HG03175 (cell line): Measurements from ENCODE around the gene ANKRD7.

Source experiments
- ATAC-seq: cut with Tn5 transposase; IDR thresholded peaks from one replicate; pipeline ENCODE4 v1.9.1; 2021; ENCODE audit warnings: mild to moderate bottlenecking, moderate library complexity; ENCODE audit not compliant: unreplicated experiment

Gene ANKRD7, protein sequence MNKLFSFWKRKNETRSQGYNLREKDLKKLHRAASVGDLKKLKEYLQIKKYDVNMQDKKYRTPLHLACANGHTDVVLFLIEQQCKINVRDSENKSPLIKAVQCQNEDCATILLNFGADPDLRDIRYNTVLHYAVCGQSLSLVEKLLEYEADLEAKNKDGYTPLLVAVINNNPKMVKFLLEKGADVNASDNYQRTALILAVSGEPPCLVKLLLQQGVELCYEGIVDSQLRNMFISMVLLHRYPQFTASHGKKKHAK

DNA sequence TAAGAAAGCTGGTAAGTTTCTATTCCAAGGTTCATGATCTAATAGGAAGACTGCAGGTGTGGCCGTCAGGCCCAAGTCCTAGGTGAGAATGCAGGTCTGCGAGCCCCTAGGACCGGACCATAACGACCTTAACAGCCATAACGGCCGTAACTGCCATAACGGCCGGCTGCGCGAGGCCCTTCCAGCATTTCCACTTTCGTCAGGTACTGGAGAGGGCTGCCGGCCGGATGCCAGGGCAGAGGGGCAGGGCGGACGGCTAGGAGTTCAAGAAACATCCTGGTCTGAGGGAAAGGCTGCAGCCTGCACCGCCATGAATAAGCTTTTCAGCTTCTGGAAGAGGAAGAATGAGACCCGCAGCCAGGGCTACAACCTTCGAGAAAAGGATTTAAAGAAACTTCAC, at the start of gene ANKRD7:
ANKRD7 (plus strand) TSS at position 184 of the 400 bp plus-strand sequence; CDS start at position 311, 127 bp downstream.
- no peak for ATAC-seq

DNA sequence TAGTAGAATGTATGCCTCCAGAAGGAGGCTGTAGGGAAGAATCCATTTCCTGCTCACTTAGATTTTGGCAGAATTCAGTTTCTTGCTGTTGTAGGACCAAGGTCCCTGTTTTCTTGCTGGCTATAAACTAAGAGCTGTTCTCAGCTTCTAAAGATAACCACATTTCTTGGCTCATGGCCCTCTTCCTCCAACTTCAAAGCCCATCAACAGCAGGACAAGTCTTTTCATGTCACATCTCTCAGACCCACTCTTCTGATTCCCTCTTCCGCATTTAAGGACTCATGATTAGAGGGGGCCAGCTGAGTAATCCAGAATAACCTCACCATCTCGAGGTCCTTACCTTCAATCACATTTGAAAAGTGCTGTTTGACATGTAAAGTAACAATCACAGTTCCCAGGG, 48.8 kb upstream of the ANKRD7 start:
- no peak for ATAC-seq

DNA sequence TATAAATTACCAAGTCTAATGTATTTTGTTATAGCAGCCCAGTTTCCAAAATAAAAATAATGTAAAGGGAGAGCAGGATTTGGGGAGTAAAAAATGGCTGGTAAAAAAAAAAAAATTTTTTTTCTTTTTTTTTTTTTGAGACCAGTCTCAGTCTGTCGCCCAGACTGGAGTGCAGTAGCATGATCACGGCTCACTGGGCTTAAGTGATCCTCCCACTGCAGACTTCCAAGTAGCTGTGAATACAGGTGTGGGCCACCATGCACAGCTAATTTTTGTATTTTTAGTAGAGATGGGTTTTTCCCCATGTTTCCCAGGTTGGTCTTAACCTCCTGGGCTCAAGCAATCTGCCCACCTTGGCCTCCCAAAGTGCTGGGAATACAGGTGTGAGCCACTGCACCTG, 45.3 kb upstream of the ANKRD7 start:
- ATAC-seq, result no peak

DNA sequence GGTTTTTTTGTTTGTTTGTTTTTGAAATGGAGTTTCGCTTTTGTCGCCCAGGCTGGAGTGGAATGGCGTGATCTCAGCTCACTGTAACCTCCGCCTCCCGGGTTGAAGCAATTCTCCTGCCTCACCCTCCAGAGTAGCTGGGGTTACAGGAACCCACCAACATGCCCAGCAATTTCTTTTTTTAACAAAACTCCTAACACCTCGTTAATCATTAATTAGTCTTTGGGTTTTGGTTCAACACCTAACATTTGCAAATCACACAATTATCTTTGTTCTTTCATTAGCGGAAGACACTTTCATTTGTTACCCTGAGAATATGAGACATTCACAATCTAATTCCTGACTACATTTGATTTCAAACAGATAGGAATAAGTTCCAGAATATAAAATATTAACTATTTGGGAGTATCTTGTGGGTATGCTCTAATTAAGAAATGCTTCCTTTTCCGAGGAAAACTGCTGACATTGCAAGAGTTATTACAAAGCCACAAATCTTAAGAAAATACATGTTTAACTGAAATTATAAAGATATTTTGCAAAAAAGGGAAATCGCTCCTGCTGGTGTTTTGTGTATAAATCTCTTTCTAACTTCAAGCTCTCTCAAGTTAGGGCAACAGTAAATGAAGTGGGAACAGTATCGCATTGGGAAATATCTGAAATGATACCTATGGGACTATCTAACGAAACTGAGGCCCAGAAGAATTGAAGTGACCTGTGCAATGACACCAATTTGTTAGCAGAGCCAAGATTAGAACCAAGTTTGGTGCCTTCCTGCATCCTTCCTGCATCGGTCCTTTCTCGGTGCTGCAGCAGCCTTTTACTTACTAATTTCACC, 41.7 kb upstream of the ANKRD7 start:
- no peak for ATAC-seq

DNA sequence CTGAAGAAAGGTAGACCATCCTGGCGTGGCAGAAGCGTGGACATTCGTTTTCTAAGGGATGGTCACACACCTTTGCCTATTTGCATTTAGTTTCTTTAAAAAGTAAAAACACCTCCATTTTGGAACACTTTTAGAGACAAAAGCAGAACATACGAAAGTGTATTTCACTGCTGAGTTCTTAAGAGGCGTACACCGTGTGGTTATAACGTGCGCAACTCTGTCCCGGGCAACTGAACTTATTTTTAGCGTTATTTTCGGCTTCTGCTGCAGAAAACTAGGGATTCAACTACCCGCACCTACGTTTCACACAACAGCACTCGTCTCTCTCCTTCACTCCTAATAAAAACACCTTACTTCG, 41.1 kb upstream of the ANKRD7 start:
- ATAC-seq, result peak; percentile 5

DNA sequence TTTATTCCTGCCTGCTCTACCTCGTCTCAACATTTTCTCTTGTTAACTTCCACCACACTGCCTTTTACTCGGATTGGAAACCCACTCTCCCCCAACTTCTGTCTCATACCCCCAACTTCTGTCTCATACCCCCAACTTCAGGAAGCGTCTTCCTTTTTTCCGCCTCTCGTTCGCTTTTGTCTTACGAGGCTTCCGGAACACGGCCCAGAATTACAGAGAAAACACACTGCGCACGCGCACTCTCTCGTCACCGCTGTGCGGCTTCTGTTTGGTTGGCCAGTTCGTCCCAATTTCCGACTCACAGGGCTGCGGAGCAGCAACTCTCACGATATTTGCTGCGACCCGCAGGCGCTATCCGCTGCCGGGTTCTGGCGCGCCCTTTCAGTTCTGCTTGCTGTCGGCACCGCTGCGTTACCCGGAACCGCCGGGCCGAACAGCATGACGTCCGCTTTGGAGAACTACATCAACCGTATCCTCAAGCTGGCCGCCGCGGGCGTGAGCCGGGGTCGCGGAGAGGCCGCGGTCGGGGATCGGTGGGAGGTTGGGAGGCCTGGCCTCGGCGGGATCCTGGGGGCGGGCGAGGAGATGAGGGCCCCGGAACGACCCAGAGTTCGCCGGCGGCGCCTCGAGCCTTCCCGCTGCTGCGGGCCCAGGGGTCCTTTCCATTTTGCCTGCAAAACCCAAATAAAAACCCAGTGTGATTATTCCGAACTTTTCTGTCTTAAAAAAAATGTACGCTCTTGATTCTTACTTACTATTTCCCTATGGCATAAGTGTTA, 40.5 kb upstream of the ANKRD7 start, which contains the start of gene LSM8:
LSM8 (plus strand) TSS at position 379 of the 779 bp plus-strand sequence; CDS start at position 439, 60 bp downstream.
- ATAC-seq, result peak; percentile 99

DNA sequence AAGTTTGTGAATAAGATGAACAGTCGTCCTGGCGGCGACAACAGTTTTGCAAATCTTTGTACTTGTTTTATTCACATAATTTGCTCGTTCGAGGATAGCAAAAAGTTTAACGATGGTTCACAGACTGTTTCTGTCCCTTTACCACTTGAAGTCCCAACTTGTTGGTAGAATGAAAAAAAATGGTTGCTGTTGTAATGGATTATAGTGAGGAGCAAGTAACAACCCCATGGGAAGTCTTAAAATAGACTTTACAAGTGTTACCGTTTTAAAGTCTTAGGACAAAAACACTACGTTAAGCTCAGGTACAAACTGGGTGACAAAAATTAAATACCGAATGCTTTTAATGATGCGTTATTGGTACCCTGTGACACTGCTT, 40.0 kb upstream of the ANKRD7 start:
- ATAC-seq, result no peak

DNA sequence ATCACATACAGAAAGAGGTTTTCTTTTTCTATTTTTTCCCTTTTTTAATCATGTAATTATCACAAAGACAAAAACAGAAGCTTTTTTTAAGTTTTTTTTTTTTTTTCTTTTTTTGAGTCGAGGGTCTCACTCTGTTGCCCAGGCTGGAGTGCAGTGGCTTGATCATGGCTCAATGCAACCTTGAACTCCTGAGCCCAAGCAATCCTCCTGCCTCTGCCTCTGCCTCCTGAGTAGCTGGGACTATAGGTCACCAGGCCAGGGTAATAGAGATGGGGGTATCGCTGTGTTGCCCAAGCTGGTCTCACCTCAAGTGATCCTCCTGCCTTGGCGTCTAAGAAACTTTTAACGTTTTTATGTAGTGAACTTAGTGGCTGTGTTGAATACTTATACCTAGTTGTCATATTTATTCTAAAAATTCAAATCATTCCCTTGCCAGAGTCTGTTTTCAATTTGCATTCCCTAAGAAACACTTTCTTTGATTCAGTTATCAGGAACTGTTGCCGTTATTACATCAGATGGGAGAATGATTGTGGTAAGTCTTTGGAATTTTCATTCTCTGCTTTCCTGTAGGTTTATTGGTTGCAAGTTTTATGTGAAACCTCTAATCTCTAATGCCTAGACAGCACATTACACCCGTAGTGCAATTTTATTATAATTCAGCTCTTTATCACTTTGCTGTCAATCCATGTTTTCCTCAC, 39.2 kb upstream of the ANKRD7 start:
- no peak for ATAC-seq

DNA sequence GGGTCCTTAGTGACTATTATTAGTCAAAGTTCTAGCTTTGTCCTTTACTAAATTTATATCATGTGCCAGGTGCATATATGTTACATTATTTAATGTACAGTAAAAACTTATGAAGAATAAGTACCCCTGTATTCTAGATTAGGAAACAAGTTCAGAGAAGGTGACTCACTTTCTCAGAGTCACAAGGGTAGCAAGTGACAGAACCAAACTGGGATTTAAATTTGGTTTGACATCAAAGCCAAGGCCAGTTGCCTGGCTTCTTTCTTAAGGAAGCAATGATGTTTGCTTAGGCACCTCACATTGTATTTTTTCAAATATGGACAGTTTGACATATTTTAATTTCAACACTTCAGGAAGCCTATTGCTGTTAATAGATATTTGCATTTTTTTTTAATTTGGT, 38.0 kb upstream of the ANKRD7 start:
- no peak for ATAC-seq

DNA sequence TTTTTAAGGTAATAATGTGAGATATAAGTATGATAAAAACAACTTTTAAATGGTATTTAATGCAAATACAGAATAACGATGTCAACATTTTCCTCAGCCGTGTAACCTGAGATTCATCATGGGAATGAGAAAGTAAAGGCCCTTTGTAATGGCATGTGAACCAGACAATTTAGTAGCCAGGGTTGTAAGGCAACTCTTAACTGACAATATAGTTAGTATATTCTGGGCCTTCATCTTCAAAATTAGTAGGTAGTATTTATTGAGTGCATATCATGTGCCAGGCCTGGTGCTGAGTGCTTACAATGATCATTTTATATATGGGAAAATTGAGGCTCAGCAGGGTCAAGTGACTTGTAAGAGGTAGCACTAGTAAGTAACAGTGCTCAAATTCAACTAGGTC, 29.9 kb upstream of the ANKRD7 start:
- no peak for ATAC-seq

DNA sequence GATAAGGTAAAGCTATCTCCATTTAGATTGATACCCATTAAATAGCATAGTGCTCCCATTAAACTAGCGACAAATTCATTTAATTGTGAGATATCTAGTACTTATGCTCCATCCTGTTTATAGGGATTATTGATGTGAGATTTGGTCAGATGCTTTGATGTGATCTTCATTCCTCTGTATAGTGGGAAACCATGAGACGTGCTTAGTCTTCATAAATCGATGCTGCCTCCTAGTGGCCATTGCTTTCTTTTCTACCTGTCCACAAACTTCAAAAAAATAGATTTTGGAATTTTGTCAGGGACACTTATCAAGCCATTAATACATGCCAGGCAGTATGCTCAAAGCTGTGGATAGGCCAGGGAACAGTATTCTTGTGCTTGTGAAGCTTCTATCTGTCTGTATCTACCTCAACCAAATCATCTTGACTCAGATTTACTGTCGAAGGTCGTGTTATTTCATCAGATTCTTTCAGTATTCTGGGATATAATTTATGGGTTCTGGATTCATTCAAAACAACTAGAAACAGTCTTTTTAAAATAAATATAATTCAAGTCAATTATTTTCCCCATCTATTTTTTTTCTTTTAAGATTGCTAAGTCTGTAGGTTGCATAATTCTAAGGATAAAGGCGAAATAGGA, 28.5 kb upstream of the ANKRD7 start:
- ATAC-seq, result peak; percentile 87

DNA sequence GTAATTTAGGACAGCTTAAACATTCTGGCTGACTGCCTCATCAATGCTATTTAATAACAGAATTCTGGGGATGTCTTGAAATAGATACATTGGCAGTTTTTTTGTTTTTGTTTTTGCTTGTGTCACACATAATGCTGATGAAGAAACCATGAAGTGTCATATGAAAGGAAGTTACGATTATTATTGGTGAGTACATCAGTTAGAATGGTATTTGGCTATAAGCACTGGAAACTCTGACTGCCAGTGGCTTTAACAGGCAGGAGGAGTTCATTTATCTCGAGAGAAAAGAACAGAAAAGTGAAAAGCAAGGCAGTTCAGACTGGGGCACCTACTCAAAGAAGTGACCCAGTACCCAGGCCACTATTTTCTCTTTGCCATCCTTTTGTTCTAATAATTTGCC, 22.4 kb upstream of the ANKRD7 start:
- no peak for ATAC-seq

DNA sequence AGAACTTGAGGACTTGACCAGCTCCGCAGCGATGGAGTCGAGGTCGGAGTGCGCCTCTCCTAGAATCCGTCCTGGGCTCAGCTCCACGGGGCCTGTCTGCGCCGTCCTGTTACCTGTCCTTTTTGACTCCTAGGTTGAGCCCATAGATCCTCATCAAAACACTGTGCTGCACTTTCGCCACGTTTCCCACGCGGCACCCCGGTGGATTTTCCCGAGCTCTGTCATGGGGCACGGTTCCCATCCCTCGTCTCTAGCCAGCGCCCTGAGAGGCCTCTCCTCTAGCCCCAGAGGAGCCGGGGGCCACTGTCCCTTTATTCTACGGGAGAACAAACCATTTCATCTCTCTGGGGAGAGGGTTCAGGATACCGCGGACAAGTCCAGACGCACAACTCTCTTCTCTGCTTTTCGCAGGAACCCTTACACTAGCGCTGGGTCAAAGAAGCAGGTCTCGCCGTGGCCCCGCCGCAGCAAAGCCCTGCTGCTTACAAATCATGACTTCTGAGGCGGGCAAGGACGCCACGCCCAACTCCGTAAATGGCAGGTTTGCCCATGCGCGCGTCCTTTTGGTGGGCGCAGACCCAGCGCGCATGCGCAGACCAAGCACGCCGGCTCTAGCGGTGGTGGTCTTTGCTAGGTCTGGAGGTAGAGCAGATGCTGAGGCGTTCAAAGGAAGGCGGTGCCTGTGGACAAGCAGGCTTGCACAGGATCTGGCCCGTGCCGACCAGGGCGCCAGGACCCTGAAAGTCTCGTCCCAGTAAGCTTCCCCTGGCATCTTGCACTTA, 10.3 kb upstream of the ANKRD7 start:
- ATAC-seq, result peak; percentile 96

DNA sequence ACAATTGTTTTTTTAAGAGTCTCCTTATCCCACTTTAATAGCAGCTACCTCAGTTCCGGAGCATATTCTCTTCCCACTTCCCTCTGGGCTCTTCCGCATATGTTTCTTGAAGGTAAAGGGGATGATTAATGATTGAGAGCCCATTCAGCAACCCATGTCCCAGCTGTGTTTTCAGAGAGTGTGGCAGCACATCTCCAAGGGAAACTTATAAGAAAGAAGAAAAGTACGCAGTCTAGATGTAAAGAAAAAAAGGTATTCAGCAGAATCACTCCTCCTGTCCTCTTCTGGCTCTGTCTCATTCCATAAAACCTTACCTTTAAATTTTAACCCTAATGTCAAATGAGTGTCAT, 9.7 kb upstream of the ANKRD7 start:
- peak; percentile 14 for ATAC-seq

DNA sequence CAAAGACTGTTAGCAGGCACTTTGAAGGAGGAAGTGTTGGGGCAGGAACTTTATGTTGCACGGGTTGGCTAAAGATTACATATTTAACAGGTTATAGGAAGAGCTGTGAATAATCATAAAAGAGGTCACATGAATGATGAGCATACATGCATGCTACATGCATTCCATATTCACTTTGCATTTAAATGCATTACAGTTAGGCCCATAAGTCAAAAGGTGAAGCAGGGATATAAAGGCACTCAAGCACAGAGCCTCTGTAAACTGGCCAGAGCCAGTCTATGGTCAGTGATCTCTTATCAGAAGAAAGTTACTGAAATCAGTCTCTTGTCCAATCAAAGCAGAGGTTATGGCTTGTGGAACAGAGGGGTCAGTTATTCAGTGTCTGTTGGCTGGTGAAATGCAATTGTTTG, 7.3 kb upstream of the ANKRD7 start:
- ATAC-seq, result no peak

DNA sequence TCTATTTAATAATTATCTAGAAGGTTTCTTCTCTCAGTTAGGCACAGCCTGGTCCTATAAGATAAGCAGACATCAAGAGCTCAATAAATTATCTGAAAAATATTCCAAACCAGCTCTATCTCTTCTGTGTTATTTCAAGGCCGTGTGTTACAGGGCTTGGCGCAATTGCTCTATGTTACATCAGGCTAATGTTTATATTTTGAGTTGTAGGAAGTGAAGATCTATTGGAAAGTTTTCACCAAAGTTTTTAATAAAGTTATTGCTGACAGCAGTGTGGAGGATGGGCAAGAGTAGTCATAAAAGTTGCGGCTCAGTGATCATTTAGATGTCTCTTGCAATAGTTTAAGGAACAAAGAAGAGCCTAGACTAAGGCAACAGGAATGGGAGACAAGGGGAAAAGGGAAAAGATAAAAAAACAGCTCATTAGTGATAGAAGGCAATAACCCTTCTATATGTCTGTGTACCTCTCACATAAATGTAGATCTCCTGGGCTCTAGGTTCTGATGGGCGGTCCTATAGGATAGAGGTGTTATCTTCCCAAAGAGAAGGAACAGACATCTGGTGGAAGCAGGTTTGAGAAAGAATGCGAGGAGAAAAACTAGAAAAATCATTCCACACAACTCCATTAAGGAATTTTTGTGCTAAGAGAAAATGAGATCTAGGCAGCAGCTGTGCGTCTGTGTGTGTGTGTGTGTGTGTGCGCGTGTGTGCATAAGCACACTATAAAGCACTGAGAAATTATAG, 5.9 kb upstream of the ANKRD7 start:
- no peak for ATAC-seq

DNA sequence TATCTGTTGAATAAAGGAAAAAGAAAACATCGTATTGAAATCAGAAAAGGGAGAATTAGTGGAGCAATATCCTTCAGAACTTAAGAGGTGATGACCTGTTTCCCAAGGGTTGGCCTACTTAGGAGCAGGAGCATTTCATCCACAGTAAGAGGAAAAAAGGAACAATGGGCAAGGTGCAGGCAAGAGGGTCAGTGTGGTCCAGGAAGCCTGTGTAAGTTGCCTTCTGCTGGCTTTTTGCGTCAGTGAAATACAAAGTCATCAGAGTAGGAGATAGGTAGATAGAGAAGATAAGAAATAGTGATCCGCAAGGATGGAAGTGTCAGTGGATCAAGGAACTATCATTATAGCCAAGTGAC, 5.4 kb upstream of the ANKRD7 start:
- ATAC-seq, result no peak

DNA sequence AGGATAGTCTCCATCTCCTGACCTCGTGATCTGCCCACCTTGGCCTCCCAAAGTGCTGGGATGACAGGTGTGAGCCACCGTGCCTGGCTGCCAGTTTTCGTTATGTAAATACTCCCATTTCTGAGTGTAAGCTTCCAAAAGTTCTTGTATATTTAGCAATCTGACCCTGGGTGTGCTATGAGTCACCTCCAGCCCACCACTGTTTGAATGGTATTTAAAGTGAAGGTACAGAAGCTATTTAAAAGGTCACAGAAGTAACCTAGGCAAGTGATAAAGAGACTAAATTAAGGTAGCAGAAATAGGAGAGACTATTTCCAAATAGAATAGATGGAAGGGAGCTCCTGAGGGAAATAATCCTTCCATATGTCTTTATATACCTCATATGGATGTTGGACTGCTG, 3.9 kb upstream of the ANKRD7 start:
- ATAC-seq, result no peak

DNA sequence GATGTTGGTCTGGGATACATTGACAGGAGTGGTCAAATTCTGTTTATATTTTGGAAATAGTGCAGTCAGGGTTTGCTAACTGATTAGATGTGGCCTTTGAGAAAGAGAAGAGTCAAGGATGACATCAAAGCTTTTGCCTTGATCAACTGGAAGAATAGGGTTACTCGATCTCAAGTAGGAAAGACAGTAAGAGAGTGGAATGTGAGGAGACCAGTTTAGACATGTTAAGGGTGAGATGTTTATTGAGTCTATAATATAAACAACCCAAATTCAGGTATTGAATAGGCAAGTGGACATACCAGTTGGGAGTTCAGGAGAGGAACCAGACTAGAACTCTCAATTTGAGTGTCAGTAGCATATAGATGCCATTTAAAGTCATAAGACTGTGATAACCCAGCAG, 1.9 kb upstream of the ANKRD7 start:
- ATAC-seq, result no peak
